ENCODE measurements around the gene ESPNL.

ESPNL gene

DNA sequence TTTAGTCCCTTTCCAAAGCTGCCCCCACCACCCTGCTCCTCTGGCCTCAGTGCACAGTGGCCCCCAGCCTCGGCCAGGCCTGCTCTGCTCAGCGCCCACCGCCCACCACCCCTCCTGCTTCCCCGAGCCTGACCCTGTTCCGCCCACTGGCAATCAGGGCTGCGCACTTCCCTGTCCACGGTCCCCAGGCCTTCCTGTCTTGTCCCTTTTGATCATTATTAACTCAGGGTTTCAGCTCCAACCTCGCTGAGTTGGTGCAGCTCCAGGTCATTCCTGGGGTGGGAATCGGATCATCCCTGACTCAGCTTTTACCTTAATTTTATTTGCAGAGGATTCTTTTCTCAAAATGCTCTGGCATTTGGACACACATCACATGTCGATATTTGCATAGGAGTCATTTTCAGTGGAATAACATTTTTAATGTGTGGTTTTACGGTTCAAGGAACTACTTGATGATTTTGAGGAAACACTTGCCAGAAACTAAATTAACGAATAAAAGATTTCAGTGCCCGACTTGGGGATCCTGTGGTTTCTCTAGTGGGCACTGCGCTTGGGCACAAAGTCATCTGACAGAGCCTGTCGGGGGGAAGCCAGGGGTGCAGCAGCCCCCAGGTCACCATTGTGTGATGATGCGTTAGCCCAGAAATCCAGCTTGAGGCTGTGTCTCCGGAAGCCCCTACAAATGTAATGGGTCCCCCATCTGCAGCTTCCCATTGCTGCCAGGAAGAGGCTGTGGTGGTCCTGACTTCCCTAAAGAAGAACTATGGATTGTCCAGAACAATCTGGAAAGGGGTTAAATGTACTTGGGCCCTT, 1.0 kb upstream of the ESPNL start:
- DNase-seq, result no peak

DNA sequence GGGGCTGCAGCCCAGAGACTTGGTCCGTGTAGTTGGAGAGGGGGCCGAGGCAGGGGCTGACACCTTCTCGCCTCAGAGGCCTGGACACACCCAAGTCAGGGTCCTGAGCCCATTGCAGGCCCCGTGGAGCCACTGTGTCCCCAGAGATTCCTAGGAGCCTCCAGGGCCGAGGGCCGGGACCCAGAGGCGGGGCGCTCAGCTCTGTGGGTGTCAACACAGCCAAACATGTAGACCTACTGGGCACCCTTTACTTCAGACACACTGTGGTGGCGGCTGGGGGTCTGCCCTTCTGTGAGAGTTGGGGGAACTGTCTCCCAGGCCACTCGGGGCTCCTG, 459 bp upstream of the ESPNL start:
- DNase-seq, result no peak

DNA sequence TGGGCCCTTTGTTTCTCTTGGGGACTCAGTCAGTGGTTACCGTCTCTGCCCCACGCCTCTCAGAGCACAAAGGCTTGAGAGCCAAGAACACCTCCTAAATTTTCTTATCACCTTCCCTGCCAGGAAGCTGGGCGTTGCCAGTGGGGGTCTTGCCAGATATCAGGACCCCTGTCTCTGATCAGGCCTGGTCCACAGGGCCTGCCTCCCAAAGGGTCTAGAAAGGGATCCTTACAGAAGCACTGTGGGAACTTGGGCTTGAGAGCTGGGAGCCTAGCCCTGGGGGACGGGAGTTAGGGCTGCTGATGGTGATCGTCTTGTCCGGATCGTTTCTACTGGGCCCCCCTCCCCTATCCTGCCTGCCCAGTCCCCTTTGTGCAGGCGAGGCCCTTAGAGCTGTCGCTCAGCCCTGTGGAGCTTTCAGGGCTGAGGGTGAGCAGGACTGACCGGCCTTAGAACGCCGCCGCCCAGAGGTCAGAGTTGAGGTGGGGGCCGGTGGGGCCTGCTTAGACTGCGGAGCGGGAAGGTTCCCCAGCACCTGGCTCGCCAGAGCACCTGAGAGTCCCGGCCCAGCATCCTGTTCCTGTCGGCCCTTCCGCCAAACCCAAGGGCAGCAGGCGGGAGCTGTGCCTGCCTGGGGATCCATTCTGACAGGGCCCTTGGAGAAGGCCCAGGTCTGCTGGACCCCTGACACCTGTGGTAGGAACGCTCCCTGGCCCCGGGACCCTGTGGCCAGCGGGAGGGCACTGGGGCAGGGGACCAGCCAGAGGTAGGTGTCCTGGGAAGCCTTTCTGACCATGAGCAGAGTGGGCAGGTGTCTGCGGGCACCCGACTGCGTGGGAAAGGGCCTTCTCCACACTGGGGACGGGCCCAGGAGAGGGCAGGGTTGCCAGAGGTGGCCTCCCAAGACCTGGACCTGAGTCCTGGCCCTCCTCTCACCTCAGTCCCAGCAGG, 956 bp downstream of the ESPNL start:
- no peak for DNase-seq

DNA sequence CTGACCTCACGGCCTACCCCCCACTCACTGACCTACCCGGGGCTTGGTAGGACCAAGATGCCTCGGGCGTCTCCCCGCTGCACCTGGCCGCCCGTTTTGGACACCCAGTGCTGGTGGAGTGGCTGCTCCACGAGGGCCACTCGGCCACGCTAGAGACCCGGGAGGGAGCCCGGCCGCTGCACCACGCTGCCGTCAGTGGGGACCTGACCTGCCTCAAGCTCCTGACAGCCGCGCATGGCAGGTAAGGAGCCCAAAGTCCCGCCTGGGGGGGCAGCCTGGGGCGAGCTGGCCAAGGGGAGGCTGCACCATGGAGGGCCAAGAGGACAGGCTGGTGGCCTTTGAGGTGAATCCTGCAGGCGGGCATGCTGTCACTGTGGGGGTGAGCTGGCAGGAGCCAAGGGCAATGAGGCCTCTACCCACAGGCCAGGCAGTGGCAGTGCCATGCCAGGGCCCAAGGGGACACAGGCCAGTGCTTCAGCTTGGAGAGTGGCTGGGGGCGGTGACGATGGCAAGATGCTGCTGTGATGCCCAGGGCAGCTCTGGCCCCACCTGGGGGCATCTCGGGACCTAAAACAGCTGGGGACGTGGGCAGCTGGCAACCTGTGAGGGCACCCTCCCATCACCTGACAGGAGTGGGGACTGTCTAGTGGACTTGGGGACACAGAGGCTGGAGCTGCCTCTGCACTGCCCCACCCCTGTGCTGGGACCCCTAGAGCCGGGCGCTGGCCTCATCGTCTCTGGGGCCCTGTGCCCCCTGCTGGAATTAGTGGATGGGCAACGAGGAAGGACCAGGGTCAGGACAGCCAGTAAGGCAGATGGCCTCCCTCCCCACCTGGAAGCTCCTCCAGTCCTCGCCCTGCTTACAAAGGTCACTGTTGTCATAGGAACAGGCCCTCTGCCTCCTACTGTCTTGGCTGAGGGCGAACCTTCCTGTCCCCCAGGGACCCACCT, 2.0 kb downstream of the ESPNL start:
- no peak for DNase-seq

DNA sequence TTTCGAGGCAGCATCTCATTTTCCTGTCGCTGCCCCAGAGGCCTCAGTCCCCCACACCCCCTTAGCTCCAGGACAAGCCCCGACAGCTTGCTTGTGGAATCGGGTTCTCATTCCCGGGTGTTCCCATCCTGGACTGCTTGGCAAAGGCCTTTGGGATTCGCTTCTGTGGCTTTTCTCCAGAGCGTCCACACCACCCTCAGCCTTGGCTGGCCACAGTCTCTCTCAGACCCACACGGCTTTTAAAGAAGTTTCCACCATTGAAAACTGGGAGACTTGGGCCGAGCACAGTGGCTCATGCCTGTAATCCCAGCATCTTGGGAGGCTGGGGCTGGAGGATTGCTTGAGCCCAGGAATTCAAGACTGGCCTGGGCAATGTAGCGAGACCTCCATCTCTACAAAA, 2.7 kb downstream of the ESPNL start:
- no peak for DNase-seq

DNA sequence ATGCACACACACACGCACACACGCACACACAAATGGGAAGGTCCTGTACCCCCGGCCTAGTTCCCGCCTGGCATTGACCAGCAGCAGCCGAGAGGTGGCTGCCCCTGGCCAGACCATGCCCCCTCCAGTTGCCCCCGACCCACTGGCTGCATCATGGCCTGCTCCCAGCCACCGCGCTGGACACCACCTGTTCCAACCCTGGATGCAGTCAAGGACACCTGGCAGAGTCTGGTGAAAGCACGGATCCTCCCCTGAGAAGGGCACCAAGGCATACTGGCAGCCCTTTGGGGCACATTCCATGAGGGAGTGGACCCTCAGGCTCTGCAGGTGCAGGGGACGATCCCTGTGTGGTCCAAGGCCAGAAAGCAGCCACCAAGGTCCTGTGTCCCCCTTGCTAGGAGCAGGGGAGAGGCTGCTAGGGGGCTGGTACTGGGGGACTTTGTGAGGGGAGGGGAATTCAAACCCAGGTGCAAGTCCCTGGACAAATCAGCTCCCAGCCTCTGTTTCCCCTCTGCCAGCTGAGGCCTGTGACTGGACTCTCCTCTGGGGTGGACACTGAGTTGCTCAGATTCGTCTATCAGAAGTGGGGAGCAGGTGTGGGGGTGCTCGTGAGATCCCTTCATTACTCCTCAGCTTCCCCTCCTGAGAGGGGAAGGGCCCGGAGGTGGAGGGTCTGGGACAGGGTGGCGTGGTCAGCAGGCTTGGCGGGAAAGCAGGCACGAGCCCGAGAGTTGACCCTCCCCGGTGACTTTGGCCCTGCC, 3.5 kb downstream of the ESPNL start:
- no peak for DNase-seq

DNA sequence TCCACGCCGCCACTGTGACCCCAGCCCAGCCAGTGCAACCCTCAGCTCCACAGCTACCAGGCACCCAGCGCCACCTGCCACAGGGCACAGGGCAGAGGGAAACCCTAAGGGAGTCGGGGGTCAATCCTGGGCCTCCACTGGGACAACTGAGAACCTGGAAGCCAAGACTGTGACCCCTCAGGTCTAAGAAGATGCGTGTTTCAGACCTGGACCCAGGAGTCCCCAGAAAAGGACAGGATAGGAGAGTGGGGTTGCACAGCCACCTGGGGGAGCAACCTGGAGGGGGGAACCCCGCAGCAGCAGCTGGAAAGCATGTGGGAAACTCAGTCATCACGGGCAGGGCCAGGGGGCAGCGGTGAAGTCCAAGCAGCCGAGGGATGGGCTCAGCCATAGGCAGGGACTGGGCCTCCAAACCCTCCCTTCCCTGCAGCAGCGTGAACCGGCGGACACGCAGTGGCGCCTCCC, 4.1 kb downstream of the ESPNL start:
- no peak for DNase-seq

DNA sequence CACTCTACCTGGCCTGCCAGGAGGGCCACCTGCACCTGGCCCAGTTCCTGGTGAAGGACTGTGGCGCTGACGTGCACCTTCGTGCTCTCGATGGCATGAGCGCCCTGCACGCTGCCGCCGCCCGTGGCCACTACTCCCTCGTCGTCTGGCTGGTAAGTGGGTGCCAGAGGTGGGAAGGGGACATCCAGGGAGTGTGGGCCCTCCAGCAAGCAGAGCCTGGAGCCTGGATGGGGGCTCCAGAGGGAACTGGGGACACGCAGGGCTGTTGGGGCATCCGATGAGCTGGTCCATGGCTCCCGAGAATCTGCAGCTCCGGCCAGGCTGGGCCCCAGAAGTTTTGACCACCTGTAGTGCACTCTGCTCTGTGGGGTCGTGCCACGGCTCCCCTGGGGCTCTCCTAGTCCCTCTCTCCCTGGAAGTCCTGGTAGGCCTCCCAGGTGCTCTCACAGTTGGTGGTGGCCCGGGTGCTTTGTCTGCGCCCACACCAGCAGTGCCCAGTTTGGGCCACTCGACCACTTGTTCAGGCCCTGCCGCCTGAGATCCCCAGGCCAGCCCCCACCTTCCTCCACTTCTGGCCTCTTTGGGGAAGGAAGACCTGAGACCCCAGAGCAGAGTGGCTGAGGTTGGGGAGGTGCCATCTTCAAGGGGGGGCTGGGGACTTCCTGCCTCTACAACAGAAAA, 4.7 kb downstream of the ESPNL start:
- DNase-seq, result no peak

DNA sequence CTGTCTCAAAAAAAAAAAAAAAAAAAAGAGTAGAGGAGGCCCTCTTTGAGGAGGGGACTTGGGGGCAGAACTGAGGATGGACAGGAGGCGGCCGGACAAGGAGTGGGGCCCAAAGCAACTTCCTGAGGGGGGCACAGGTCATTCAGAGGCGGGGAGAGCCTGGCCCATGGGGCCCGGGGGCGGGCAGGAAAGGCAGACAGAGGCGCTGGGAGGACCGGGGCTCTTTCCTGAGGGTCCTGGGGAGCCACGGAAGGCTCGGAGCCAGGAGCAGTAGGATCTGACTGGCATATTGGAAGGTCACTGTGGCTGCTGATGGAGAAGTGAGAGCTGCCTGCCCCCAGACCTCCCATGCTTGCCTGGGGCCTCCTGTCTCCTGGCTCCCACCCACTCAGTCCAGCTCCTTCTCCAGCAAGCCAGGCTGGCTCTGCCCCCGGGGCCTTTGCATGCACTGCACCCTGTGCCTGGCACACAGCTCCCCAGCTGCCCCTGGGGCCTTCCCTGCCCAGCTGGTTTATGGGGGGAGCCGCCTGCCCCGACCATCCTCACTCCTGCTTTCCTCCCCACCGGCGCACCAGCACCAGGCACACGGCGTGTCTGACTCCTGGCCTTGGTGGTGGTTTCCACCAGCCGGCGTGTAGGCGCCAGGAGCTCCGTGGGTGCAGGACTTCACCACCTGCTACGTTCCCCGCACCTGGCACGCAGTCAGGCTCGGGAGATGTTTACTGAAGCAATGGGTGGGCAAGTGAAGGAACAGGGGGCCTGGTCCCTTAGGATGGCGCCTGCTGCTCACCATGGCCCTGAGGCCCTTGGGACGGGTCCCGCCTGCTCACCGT, 5.6 kb downstream of the ESPNL start:
- no peak for DNase-seq

DNA sequence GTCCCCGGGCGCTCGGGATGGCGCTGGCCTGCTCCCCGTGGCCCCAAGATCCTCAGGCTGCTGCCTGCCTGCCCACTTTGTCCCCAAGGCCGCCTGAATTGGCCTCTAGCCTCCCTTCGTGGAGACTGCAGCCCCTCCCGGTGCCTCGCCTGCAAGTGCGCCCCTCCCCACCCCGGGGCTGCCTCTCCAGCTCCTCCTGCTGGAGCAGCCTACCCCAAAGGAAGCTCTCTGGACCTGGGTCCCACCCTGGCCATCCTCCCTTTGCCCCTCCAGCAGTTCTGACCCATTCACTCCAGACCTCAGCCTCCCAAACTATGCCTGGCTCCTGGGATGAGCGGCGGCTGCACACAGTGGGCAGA, 6.2 kb downstream of the ESPNL start:
- DNase-seq, result no peak

DNA sequence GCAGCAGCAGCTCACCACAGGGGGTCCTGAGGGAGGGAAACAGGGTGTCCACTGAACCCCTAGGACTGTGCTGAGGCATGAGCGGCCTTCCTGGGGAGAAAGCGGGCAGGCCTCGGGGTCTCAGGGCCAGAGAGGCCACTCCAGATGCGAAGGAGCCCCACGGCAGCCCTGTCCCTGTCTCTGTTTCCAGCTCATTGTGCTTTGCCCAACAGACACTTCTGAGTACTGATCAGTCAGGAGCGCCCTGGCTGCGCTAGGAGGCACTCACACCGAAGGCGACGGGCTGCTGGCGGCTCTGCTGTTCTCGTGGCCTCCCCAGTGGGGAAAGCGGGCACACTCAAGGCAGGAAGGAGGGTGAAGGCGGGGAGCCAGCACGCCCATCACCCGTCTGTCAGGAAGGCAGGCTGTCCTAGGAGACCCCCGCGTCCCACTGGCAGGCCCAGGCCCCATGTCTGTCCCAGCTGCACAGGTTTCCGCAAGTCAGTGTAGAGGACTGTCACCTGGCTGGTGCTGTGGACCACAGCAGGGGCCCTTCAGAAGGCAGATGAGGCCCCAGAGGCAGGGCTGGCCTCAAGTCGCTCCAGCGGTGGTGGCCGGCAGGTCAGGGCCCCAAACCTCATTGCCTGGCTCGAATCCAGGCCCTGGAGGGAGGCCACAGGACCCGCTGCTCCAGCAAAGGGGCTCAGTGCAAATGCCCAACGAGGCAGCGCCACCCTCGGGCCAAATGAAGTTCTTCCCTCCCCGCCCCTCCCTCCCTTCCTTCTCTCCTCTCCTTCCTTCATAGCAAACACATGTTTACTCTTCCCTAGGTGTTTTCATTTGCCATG, 6.8 kb downstream of the ESPNL start:
- DNase-seq, result peak in 1 of 5 experiments; percentile 20

DNA sequence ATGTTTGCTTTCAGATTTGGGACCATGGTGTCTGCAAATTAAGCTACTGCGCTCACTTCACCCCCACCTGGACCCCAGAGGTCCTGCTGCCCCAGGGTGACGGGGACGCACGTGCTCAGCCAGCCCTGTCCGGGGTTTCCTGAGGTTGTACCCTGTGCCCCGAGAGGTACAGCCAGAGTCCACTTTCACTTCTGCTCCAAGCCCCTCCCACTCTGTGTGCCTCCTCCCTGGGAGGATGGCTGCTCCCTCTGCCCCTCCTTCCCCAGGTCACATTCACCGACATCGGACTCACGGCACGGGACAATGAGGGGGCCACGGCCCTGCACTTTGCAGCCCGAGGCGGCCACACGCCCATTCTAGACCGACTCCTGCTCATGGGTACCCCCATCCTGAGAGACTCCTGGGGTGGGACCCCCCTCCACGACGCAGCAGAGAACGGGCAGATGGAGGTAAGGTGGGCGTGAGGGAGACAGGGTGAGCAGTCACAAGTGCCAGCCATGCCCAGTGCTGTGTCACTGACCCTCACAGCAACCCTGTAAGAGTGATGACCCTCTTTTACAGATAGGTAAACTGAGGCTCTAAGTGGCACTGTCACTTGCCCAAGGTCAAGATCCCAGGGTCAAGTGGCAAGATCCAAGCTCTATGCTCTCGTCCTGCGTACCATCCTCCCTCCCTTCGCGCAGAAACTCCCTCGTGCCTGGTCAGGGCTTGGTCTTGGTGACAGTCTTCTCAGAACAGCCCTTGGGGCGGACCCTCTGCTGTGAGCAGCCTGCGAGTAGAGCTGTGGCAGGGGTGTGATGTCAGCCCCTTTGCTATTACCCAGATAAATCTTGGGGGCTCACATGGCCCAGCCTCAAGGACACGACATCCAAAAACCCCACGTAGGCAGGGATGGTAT, 7.6 kb downstream of the ESPNL start:
- no peak for DNase-seq

DNA sequence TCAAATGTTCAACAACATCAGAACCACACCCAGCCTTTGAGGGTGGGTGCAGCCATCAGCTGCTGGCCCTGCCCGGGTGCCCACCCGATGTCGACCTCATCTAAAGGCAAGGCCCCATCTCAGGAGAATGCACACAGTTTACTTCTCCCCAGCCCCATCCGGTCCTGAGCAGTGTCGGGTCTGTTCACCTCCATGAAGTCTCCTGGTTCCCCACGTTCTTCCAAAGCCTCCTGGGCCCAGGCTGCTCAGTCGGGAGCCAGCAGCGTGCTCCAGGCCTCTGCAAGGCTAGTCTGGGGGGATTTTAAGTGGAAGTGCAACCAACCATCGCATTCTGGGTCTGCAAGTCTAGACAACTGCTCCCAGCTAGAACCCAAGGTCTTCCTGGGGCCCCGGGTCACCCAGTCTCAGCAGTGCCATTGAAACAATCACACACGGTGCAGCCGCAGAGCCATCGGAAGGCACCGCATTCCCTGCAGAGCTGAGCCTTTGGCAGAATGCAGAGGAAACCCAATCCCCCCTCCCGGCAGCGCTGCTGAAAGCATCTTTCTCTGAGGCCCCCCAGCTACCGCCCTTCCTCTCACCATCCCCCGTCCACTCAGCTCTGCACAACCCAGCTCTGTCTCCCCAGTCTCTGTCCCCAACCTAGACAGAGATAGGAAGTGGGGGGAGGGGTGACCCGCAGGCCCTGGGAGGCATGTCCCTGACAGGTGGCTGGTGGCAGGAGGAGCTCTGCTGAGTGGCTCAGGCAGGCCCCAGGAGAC, 8.5 kb downstream of the ESPNL start:
- peak in 2 of 5 experiments; percentile 1 to 37 for DNase-seq

DNA sequence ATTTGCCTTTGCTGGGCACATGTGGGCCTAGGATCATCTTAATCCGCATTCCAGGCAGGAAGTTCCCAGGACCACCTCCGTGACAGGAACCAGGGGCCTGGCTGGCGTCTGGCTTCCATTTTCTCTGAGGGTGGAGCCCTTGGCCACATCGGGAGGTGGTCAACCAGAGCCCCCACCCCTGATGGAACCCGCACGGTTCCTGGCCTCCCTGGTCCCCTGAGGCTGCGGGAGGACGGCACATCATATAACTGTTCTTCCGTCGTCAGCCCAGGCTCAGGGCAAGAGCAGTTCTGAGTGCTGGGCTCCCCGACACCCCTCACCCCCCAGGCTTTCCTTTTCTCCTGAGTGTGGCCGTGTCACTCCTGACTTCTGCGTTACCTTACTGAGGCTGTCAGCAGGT, 13.5 kb downstream of the ESPNL start:
- peak in 1 of 5 experiments; percentile 1 for DNase-seq

DNA sequence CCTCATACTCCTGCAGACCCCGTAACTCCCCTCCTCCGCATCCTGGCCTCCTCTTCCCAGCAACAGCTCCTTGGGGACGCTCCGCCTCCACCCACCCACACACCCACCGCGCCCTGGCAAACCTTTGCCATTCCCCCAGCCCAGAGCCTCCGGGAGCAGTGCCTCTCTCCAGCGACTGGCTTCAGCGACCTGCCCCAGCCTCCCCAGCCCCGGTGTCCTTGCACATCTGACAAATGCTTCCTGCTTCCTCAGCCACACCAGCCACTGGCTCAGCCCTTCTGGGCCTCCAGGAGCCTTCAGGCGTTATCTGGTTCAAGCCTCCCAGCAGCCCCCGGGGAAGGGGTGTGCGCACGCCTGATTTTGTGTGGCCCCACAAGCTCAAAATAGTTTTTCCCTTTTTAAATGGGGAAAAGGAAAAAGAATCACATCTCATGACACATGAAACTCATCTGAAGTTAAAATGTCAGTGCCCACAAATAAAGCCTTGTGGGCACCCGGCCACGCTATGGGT, 14.2 kb downstream of the ESPNL start:
- peak in 1 of 5 experiments; percentile 1 for DNase-seq

DNA sequence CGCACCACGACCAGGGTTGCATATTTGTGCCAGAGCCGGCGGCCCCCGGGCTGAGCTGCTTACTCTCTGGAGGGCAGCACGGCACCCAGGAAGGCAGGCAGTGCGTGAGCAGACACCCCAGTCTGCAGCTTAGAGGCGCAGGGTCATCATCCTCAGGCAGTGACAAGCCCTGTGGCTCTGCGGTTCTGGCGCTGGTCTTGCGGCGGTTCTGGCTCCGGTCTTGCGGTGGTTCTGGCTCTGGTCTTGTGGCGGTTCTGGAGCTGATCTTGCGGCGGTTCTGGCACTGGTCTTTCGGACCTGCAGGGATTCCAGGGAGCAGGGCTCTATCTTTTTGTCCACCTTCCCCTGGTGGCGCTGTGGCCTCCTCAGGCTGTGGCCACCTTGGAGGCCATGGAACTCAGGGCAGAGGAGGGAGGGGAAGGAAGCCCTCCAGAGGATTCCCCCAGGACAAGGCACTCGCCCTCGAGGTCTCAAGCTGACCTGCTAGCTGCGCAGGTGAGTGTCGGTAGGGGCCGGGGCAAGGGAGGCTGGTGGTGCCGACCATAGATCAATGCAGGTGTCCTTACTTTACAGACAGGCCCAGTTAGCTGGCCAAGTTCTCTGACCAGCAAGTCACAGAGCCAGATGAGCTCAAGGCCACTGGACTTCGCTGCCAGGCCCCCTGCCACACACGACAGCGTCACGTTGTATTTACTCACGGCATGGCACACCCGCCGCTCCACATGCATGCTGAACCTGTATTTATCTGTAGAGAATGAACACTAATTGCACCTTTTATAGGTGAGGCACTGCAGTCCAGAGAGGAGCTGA, 14.9 kb downstream of the ESPNL start:
- no peak for DNase-seq
